ENCODE measurements around the gene FMNL2.

FMNL2 gene

GRCh38 chr2:152674334-152674733 lies 339.4 kb downstream of the FMNL2 start:
- DNase-seq, result no peak

DNA sequence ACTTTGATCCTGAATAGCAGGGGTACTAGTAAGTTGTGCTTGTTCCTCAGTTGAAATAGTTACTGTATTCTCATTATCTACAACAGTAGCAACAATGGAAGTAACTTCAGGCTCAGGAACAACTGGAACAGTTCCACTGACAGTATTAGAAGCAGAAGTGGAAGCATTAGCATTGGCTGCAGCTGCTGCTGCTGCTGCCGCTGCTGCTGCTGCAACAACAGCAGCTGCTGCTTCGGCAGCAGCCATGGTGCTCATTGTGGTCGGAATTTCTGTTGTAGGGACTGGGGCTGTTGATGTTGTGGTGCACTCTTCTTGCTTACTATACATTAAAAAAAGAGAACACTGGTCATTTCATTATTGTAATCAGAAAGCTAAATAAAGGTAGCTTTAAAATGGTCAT lies 341.5 kb downstream of the FMNL2 start:
- no peak for DNase-seq

GRCh38 chr2:152678808-152679207 lies 343.8 kb downstream of the FMNL2 start:
- no peak for DNase-seq

- no peak for DNase-seq
These were observed 347.7 kb downstream of the FMNL2 start for GRCh38 chr2:152682663-152683062.

GRCh38 chr2:152683400-152683799 lies 348.4 kb downstream of the FMNL2 start:
- DNase-seq, result no peak

DNA sequence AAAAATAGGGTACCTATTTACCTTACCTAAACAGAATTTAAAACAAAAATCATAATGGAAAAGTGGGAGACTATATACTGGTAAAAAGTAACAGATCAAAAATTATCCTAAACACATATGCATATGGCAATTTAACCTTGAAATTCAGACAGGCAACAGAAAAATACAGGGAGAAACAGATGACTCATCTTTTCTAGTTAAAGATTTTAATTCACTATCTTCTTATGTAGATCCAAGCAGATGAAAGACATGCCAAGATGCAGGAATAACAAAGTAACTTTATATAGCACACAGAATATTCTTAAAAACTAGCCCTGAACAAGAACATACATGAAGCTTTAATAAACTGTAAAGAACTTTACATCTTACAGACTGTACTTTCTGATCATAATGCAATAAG lies 351.3 kb downstream of the FMNL2 start:
- DNase-seq, result no peak

GRCh38 chr2:152693033-152693432 lies 358.1 kb downstream of the FMNL2 start:
- no peak for DNase-seq

DNA sequence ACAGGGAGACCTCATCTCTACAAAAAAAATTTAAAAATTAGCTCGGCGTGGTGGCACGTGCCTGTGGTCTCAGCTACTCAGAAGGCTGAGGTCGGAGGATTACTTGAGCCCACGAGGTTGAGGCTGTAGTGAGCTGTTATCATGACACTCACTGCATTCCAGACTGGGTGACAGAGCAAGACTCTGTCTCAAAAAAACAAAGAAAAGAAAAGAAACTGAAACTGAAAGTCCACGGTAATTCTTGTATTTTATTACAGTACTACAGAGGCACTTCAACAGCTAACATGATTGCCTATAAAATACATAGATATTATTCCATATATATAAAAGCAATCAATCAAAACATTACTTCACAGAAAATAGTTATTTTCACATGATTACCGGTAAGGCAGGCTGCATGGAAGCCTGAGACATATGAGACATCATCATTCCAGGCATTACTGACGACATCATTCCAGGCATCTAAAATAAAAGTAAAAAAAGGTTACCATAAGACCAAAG lies 359.2 kb downstream of the FMNL2 start:
- DNase-seq, result no peak

GRCh38 chr2:152695763-152696162 lies 360.8 kb downstream of the FMNL2 start:
- DNase-seq, result no peak

DNA sequence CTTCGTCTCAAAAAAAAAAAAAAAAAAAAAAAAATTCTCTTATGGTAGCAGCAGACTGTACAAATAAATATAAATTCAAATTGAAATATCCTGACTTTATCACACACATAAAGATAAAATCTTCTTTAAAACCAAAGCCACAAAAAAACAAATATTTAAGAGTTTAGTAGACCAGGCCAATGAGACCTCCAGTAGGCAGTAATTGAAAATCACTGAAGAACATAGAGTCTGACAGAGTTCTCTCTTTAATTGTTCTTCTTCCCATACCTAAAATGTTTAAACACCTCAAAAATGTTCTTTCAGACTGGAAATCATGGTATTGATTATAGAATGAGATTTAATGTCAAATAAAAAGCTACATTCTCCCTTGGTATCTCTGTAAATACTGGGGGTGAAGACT lies 361.5 kb downstream of the FMNL2 start:
- no peak for DNase-seq
